HG03457 (cell line): Measurements from ENCODE around the gene RFX6.

Source experiments
- ATAC-seq: cut with Tn5 transposase; IDR thresholded peaks from one replicate; pipeline ENCODE4 v1.9.1; 2021; ENCODE audit warnings: moderate number of reproducible peaks; ENCODE audit not compliant: unreplicated experiment

Gene RFX6

GRCh38 chr6:116888732-116889360 is 11.8 kb downstream of the RFX6 start:
- no peak for ATAC-seq

- ATAC-seq: no peak
These were observed 17.6 kb downstream of the RFX6 start for GRCh38 chr6:116894669-116895068.

- no peak for ATAC-seq
These were observed 18.9 kb downstream of the RFX6 start for GRCh38 chr6:116895935-116896334.

- ATAC-seq: no peak
These were observed 25.6 kb downstream of the RFX6 start for GRCh38 chr6:116902634-116903033.

- ATAC-seq: no peak
These were observed 46.0 kb downstream of the RFX6 start for GRCh38 chr6:116922853-116923548.

GRCh38 chr6:116924245-116924644 is 47.2 kb downstream of the RFX6 start:
- ATAC-seq: no peak

GRCh38 chr6:116925088-116925794 is 48.2 kb downstream of the RFX6 start:
- ATAC-seq: no peak

GRCh38 chr6:116928677-116929076 is 51.6 kb downstream of the RFX6 start:
- no peak for ATAC-seq

GRCh38 chr6:116929825-116930224 is 52.8 kb downstream of the RFX6 start:
- no peak for ATAC-seq

- no peak for ATAC-seq
These were observed 54.4 kb downstream of the RFX6 start for GRCh38 chr6:116931456-116931855.

- no peak for ATAC-seq
These were observed 55.5 kb downstream of the RFX6 start for GRCh38 chr6:116932496-116932895.

GRCh38 chr6:116933485-116933884 is 56.4 kb downstream of the RFX6 start:
- no peak for ATAC-seq

GRCh38 chr6:116938305-116938704 is 61.3 kb downstream of the RFX6 start:
- no peak for ATAC-seq

GRCh38 chr6:116941727-116942126 is 64.7 kb downstream of the RFX6 start:
- no peak for ATAC-seq

GRCh38 chr6:116945809-116946208 is 68.8 kb downstream of the RFX6 start:
- no peak for ATAC-seq

GRCh38 chr6:116948533-116949304 is 71.7 kb downstream of the RFX6 start:
- ATAC-seq: no peak

GRCh38 chr6:116949964-116950363 is 72.9 kb downstream of the RFX6 start:
- ATAC-seq: no peak

- no peak for ATAC-seq
These were observed 77.3 kb downstream of the RFX6 start for GRCh38 chr6:116954335-116954734.

- no peak for ATAC-seq
These were observed 77.9 kb downstream of the RFX6 start for GRCh38 chr6:116954938-116955337.

- ATAC-seq: no peak
These were observed 78.7 kb downstream of the RFX6 start for GRCh38 chr6:116955773-116956172.

- no peak for ATAC-seq
These were observed 86.9 kb downstream of the RFX6 start for GRCh38 chr6:116963972-116964371.
